ENCODE data around the gene PACSIN1. TPM values are rescaled to one million over a fixed set of nuclear protein-coding genes. Genes with fewer than 3 reads are reported as not detected.
"Not testable (repeated sequence)": the region's sequence is repeated elsewhere in the genome, so short reads cannot be mapped to it uniquely, and the experiment has no call there.

Gene PACSIN1
- polyA plus RNA-seq, 5 donors, result 0.24 to 0.76 (median 0.31) TPM

- DNase-seq, result no peak
Measured at GRCh38 chr6:34457742-34458735, 7.8 kb upstream of the PACSIN1 start.

- peak in 1 of 2 donors; percentile 24 for DNase-seq
Measured at GRCh38 chr6:34459899-34460593, 5.8 kb upstream of the PACSIN1 start.

DNA sequence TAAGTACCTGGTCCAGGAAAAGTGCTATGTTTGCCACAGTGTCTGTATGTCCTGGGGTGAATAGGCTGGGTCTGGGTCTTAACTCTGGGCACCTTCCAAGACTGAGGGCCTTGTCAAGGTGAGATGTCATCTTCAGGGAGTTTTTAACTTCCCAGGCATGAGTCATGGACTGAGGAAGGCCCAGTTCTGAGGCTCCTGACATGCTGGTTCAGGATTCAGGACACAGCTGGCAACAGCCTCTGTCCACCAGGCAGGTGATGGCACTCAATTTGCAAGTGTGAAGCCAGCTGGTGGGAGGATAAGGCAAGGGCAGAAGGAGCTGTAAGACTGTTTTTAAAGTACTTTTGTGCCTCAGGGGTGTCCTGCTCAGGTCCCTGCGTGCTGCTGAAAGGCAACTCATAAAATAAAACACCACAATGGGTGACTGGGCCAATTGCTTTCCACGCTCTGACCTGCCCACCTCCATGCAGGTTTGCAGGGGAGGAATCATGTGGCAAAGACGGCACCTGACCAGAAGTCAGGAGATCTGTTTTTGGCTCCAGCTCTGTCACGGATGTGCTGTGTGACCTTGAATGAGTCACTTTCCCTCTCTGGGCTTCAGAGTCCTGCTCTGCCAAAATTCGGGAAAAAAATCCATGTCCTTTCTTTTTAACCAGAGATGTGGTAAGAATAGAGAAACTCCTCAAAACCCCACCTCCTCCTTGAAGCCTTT lies 4.9 kb upstream of the PACSIN1 start:
- DNase-seq, result no peak

DNA sequence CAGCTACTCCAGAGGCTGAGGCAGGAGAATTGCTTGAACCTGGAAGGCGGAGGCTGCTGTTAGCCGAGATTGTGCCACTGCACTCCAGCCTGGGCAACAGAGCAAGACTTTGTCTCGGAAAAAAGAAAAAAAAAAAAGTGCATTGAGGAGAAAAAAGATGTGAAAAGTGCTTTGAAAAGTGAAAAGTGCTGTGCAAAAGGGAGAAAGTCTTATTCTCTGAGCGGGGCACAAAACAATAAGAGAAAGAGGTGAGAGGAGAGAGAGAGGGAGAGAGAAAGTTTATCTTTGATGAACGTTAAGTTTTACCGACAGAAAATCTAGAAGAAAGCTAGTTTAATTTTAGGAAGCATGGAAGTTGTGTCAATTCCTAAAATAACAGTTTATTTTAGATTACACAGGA lies 3.9 kb upstream of the PACSIN1 start:
- no peak for DNase-seq

- no peak for DNase-seq
Measured at GRCh38 chr6:34462551-34462971, 3.3 kb upstream of the PACSIN1 start.

DNA sequence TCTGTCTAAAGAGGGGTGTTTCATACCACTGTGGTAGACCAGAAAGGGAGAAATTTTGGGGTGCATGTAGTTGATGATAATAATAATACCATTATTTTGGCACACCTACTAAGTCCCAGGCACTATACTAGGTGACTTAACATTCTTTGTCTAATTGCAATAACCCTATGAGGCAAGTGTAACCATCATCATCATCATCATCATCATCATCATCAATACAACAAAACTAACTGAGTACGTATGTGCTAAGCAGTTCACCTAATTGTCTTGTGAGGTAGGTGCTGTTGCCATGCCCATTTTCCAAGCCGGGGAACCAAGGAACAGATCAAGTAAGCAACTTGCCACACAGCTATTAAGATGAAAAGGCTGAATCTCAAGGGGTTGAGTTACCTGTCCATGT lies 2.6 kb upstream of the PACSIN1 start:
- DNase-seq, result no peak

DNA sequence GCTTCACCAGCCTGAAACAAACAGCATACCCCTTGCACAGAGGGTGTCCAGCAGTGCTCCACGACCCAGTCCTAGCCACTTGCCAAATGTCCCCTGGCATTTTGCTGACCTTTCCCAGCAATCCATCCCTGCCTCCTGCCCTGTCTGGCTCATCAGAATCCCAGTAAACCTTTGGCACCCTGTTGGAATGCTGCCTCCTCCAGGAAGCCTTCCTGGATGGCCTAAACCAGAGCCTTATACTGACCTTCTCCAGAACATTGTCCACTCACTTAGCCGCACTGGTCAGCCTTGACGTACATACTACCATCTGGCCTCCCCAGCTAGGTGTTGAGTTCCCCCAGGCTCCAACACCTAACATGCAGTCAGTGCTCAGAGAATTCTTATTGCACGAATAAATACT lies 2.0 kb upstream of the PACSIN1 start:
- DNase-seq, result no peak

DNA sequence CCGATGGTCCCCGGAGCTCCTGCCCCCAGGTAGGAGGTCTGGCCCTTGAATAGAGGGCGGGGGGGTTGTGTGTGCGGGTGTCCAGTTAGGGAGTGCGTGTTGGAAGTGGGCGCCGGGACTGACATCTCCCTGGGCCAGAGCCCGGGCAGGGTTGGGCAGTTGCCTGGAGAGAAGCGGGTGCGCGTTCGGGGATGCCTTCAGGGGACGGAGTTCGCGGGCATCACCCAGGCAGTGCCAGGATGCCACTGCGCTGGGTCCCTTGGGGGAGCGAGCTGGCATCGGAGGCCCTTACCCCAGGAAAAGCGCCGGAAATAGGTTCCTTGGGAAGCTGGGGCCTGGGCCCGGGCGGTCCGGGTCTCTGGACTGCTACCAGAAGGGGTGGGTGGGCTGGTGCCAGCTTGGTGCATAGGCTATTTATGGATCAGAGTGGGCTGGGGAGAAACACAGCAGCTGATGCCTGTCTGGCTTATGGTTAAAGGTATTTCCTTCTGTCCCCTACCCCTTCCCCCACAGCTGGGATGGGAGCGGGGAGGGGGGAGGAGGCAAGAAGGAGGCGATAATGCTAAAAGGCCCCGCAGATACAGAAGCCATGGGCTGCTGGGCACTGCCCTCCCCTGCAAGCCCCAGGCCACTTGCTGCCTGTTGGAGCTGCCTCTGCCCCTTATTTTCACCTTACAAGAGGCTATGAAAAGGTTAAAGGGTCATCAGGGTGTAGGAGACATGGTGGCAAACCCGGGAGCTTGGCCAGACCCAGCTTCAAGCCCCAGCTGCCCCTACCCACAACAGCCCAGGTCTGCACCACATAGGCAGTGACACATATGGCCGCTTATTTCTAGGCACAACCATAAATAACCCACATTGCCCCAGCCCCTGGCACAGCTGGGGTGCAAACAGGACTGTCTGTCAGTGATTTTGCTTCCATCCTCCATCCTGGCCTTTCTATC lies 638 bp downstream of the PACSIN1 start:
- no peak for DNase-seq

DNA sequence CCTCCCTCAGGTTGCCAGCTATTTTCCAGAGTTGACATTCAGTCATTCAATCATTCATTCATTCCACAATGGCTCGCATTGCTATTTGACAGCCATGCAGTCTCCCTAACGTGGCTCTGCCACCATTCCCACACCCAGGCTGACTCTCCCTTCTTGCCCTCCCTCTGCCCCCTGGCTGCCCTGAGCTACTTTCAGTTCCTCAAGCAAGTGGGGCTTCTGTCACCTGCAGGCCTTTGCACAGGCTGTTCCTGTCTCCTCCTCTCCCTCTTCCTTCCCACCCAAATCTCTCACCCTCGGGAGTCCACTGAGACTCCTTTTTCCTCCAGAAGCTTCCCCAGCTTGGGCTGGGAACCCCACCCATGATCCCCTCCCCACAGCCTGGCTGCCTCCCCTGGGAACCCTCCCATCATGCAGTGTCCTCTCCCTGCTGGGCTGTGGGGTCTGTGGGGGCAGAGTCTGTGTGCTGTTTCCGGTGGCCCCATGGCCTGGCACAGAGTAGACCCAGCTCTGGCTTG lies 2.6 kb downstream of the PACSIN1 start:
- DNase-seq, result no peak

- DNase-seq, result no peak
Measured at GRCh38 chr6:34469499-34469898, 3.6 kb downstream of the PACSIN1 start.

DNA sequence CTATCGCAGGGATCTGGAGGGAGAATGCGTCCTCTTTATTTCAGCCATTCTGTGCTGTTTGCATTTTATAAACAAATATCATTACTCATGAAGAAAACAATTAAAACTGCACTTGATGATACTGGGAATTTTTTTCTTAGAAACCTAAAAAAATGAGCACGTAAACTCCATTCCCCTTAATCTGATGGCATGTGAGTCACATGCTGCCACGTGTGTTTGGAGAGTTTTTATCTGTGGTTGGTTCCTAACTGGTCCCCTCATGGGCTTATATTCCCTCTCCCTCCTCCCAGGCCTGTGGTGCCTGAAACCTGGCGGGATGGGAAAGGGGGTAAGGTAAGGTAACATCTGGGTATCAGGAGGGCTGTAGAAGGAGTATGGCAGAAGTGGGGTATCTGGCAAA lies 6.5 kb downstream of the PACSIN1 start:
- DNase-seq, result no peak

DNA sequence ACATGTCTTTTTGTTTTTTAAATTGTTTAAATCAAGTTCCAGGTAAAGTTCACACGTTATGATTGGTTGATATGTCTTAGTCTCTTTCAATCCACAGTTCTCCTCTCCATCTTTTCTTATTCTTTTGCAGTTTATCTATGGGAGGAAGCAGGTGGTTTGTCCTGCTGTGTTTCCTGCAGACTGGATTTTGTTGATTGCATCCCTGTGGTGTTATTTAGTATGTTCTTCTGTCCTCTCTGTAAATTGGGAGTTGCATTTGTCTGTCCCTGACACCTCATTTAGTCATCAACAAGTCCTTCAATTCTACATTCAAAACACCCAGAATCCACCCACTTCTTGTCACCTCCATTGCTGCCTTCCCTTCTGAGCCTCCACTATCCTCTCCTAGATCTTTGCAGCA lies 8.1 kb downstream of the PACSIN1 start:
- DNase-seq, result no peak

- no peak for DNase-seq
Measured at GRCh38 chr6:34474754-34475153, 8.9 kb downstream of the PACSIN1 start.

DNA sequence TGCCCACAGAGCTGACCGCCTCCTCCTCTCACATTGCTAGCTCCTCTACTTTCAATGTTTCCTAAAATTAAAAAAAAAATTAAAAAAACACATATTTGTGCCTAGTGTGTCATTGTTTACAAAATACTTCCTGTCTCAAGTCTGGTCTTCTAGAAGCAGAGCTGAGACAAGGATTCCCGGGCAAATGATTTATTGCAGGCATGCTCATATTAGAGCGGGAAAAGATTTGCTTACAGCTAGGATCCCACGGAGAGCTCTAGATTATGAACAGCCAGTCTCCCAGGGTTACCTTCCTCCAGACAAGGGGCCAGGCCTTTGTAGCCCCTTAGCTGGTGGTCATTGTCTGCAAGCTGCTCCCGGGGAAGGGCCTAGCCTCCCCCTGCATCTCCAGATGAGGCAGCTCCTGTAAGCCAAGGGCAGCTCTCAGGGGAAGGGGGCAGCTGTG lies 9.4 kb downstream of the PACSIN1 start:
- no peak for DNase-seq

GRCh38 chr6:34475767-34476328 lies 10.0 kb downstream of the PACSIN1 start:
- no peak for DNase-seq

- DNase-seq, result no peak
Measured at GRCh38 chr6:34476447-34476846, 10.6 kb downstream of the PACSIN1 start.

DNA sequence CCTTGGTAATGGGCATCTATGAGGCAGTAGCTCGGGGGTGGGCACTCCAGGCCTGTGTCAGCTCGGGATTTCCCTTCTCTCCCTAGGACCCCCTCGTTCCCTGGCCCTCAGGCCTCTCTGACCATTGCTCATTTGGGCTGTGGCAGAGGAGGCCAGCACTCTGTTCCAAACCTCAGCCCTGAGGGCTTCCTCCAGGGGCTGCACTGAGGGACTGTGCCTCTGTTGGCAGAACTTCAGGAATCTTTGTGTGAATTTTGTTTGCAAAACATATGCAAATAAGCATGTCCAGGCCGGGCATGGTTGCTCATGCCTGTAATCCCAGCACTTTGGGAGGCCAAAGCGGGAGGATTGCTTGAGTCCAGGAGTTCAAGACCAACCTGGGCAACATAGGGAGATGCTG lies 11.0 kb downstream of the PACSIN1 start:
- DNase-seq, result no peak

DNA sequence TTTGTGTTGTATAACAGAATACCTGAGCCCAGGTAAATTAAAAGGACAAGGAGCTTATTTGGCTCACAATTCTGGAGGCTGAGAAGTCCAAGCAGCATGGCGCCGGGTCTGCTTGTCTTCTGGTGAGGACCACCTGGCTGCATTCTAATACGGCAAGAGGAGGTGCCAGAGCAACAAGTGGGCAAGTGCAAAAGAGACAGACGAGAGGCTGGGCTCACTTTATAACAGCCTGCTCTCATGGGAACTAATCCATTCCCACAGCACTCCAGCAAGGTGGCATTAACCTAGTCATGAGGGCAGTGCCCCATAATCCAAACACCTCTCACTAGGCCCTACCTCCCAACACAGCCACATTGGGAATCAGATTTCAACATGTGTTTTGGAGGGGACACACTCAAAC lies 12.9 kb downstream of the PACSIN1 start:
- no peak for DNase-seq

DNA sequence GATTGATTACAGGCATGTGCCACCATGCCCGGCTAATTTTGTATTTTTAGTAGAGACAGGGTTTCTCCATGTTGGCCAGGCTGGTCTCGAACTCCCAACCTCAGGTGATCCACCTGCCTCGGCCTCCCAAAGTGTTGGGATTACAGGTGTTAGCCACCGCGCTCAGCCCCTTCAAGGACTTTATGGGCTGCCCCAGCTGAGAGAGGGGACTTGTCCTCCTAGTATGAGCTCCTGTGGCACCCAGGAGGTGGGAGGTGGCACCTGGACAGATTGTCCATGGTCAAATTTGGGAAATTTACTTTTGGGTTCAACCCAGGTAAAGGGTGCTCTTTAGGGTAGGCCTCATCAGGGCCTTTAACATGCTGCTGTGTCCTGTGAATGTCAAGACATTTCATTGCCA lies 17.9 kb downstream of the PACSIN1 start:
- not testable (repeated sequence) for DNase-seq

GRCh38 chr6:34484391-34484790 lies 18.5 kb downstream of the PACSIN1 start:
- DNase-seq, result no peak

GRCh38 chr6:34484899-34485298 lies 19.0 kb downstream of the PACSIN1 start:
- no peak for DNase-seq
